GM12878 (cell line): ENCODE results near the gene RAP2B. TPM values are rescaled to one million over a fixed set of nuclear protein-coding genes. Genes with fewer than 3 reads are reported as not detected.

Source experiments
- ATAC-seq: fragments of 200-7000 bp; cut with Tn5 transposase; 3 replicates; pipeline ENCODE4 v1.9.1; 2020; ENCODE audit warnings: mild to moderate bottlenecking, moderate library complexity
- BruUV-seq: library from RNA; stranded (reverse); fragments of 400-500 nt; replicated peaks from 2 replicates; lab custom pipeline; 2021; lab: Mats Ljungman, UMichigan
- CTCF ChIA-PET: fragments of 300-600 bp; sonication (Branson Sonifier 250); formaldehyde crosslinking; extraction: SDS; loops from one replicate; lab custom pipeline; 2021; ENCODE audit warnings: inconsistent platforms; lab: Yijun Ruan, JAX
- POLR2A ChIA-PET: fragments of 350-600 bp; formaldehyde crosslinking; extraction: SDS; loops from one replicate; lab custom pipeline; 2021; ENCODE audit warnings: inconsistent platforms; lab: Charles Lee
- RAD21 ChIA-PET: fragments of 300-600 bp; sonication (Branson Sonifier 250); formaldehyde crosslinking; loops from one replicate; lab custom pipeline; 2023; ENCODE audit warnings: antibody characterized with exemption; ENCODE audit not compliant: unreplicated experiment; lab: Charles Lee
- SMC1A ChIA-PET: fragments of 300-600 bp; sonication (Branson Sonifier 250); formaldehyde crosslinking; loops from one replicate; lab custom pipeline; 2023; ENCODE audit not compliant: unreplicated experiment, uncharacterized antibody; lab: Charles Lee
- DNase-seq: peaks from one replicate; pipeline ENCODE4 v3.0.0-alpha.2; 2011; ENCODE audit warnings: low read depth, low spot score
- FAIRE-seq: peaks from 3 replicates; lab custom pipeline; 2011; peaks lifted over from hg19 to GRCh38; lab: Jason Lieb, UNC
- H2AFZ ChIP-seq: 2 replicates; pipeline ENCODE4 v1.6.0; 2011; ENCODE audit warnings: low read depth, low read length, control low read depth; ENCODE audit not compliant: control insufficient read depth
- H3K27ac ChIP-seq: 2 replicates; pipeline ENCODE4 v1.5.1; 2011; ENCODE audit warnings: control low read depth; ENCODE audit not compliant: control insufficient read depth, insufficient read depth
- H3K27me3 ChIP-seq, 2 experiments: replicated peaks in 1 of 2; 2 replicates each; pipeline versions ENCODE4 v1.6.0 to v1.6.1; 2011; ENCODE audit warnings: low read length in 1 of 2; ENCODE audit not compliant: control insufficient read depth in 2 of 2, insufficient read depth in 2 of 2
- H3K36me3 ChIP-seq, 2 experiments: 2 replicates each; pipeline ENCODE4 v1.5.1; 2011; ENCODE audit warnings: low read length in 1 of 2; ENCODE audit not compliant: control insufficient read depth in 2 of 2, insufficient read depth in 2 of 2
- H3K4me1 ChIP-seq: 2 replicates; pipeline ENCODE4 v1.6.1; 2011; ENCODE audit warnings: mild to moderate bottlenecking, low read length, moderate library complexity, mixed read lengths; ENCODE audit not compliant: control insufficient read depth, insufficient read depth
- H3K4me2 ChIP-seq: 2 replicates; pipeline ENCODE4 v1.6.0; 2011; ENCODE audit warnings: control low read depth; ENCODE audit not compliant: control insufficient read depth, insufficient read depth
- H3K4me3 ChIP-seq: fragments of 200-600 bp; sonication (generic); 2 replicates; pipeline ENCODE4 v1.5.1; 2016
- H3K79me2 ChIP-seq: 2 replicates; pipeline ENCODE4 v1.6.0; 2011; ENCODE audit warnings: low read length; ENCODE audit not compliant: control insufficient read depth, insufficient read depth
- H3K9ac ChIP-seq: 2 replicates; pipeline ENCODE4 v1.8.0; 2011; ENCODE audit warnings: low read length, control low read depth, mixed read lengths; ENCODE audit not compliant: control insufficient read depth, insufficient read depth
- H3K9me3 ChIP-seq: replicated peaks from 3 replicates; pipeline ENCODE4 v1.5.1; 2011; ENCODE audit warnings: mild to moderate bottlenecking, low read length; ENCODE audit not compliant: control insufficient read depth, insufficient read depth
- H4K20me1 ChIP-seq: 2 replicates; pipeline ENCODE4 v1.6.0; 2011; ENCODE audit not compliant: control insufficient read depth, insufficient read depth
- CHD2 ChIP-seq: IDR thresholded peaks from 2 replicates; pipeline ENCODE4 v1.6.1; 2011; ENCODE audit warnings: low read depth, low read length, improper control_type of control experiment, borderline replicate concordance
- WGBS: methylation state at CpG from one replicate; pipeline ENCODE4 v1.1.6; 2016; ENCODE audit warnings: low lambda C conversion rate; ENCODE audit not compliant: insufficient replicate concordance, insufficient coverage; ENCODE audit errors: missing lambda C conversion rate; 5-methylcytosine and 5-hydroxymethylcytosine counted together
- in situ Hi-C: fragments of 300-500 bp; cut with MboI; formaldehyde crosslinking; loops from 9 replicates; pipeline ENCODE4 v1.14.3; 2018; ENCODE audit warnings: mixed read lengths
- intact Hi-C: fragments of 100-400 bp; cut with micrococcal nuclease; formaldehyde crosslinking; loops from one replicate; pipeline ENCODE4 v1.14.2; 2022; ENCODE audit not compliant: unreplicated experiment
- polyA plus RNA-seq, 11 experiments: library from polyadenylated mRNA; depleted of rRNA in 4 of 11; unstranded in 6 of 11; stranded (reverse) in 5 of 11; fragments of >200 nt; fragmentation: Nextera tagmentation in 4 of 11; fragmentation: Illumina TruSeq in 1 of 11; extraction: Ambion mirVana in 4 of 11; extraction: Trizol in 1 of 11; gene quantifications; 1 replicate in 1 of 11; 2 replicates in 10 of 11; pipeline versions ENCODE4 v1.2.1 to v1.2.3, GENCODE V29; 2011 to 2016; ENCODE audit warnings: inconsistent platforms in 2 of 11, missing spikeins in 2 of 11, low read depth in 1 of 11
- total RNA-seq, 4 experiments: library from RNA; depleted of rRNA in 3 of 4; stranded (reverse); fragments of >200 nt in 3 of 4; fragmentation: Illumina TruSeq in 1 of 4; extraction: Trizol in 1 of 4; gene quantifications; 2 replicates each; pipeline versions ENCODE4 v1.2.1 to v1.2.3, GENCODE V29; 2013 to 2021

Gene RAP2B
- total and polyA plus RNA-seq, 10 of the 15 experiments (the other 5 are each of a cell fraction or from before 2014, with no cell fraction given) = 5.9 to 21.3 (median 12.0) TPM

GRCh38 chr3:153219146-153219545 lies 57.1 kb downstream of the RAP2B start:
- Histone ChIP-seq H3K27me3 (no peaks in the 10 kb centered on the region), H3K9me3 (no peaks in the 10 kb centered on the region), H3K9ac (no peak overlapping the region), H3K79me2 (no peaks in the 10 kb centered on the region), H4K20me1 (no peaks in the 10 kb centered on the region), H3K27ac (no peak overlapping the region), H3K36me3 (no peaks in the 10 kb centered on the region), H2AFZ (no peak overlapping the region), H3K4me1 (peaks cover 6% of the 10 kb centered on the region), H3K4me3 (no peak overlapping the region), H3K4me2 (no peak overlapping the region)
- FAIRE-seq (no peak), DNase-seq (no peak), ATAC-seq (no peak)
- no peak for TF ChIP-seq CHD2
- in situ Hi-C loops = no loop called here
- ChIA-PET RAD21 (no interaction called here), CTCF (no interaction called here), SMC1A (no interaction called here), POLR2A (no interaction called here)
- 97% methylated on average over 2 of the region's 2 CpGs for WGBS
- intact Hi-C loops = no loop called here
- BruUV-seq = no TSS peak
